Right lobe of liver (tissue), 6 donors: Measurements from ENCODE around the gene EHF. TPM values are rescaled to one million over a fixed set of nuclear protein-coding genes. Genes with fewer than 3 reads are reported as not detected.

Experiments
- ATAC-seq, 4 donors: fragments of 200-7000 bp; cut with Tn5 transposase; one replicate each; pipeline ENCODE4 v1.9.1; 2020; ENCODE audit warnings: mild to moderate bottlenecking in 4 of 4, moderate library complexity in 4 of 4
- DNase-seq, 3 donors: peaks; one replicate each; pipeline ENCODE4 v3.0.0-alpha.2; 2020
- H3K27ac ChIP-seq, 3 donors: fragments of 200-600 bp; one replicate each; pipeline ENCODE4 v1.8.0; 2022
- H3K27me3 ChIP-seq, 2 donors: fragments of 200-600 bp; one replicate each; pipeline ENCODE4 v1.8.0; 2022
- H3K36me3 ChIP-seq, 4 donors: fragments of 200-600 bp; sonication (generic) in 1 of 4; one replicate each; pipeline versions ENCODE4 v1.5.1 to v1.8.0; 2017 to 2022; ENCODE audit warnings: control low read depth in 1 of 4
- H3K4me1 ChIP-seq, 4 donors: fragments of 200-600 bp; sonication (generic) in 1 of 4; one replicate each; pipeline versions ENCODE4 v1.5.1 to v1.8.0; 2017 to 2022; ENCODE audit warnings: control low read depth in 1 of 4
- H3K4me3 ChIP-seq, 3 donors: fragments of 200-600 bp; one replicate each; pipeline ENCODE4 v1.8.0; 2022
- H3K9me3 ChIP-seq, 4 donors: fragments of 200-600 bp; sonication (generic) in 1 of 4; one replicate each; pipeline versions ENCODE4 v1.5.1 to v1.8.0; 2017 to 2022; ENCODE audit warnings: control low read depth in 1 of 4
- POLR2A ChIP-seq: fragments of 450-650 bp; IDR thresholded peaks from one replicate; pipeline ENCODE4 v1.6.1; 2017; ENCODE audit warnings: antibody characterized with exemption, mild to moderate bottlenecking
- WGBS: methylation state at CpG from one replicate; pipeline ENCODE4 v1.1.6; 2018; ENCODE audit warnings: low coverage, low lambda C conversion rate; ENCODE audit not compliant: insufficient coverage; ENCODE audit errors: missing lambda C conversion rate; 5-methylcytosine and 5-hydroxymethylcytosine counted together
- intact Hi-C, 2 donors: fragments of 100-400 bp; cut with DNase I; formaldehyde crosslinking; loops; one replicate each; pipeline versions ENCODE4 v1.11.2 to v1.14.1; 2022
- total RNA-seq, 6 experiments: library from RNA; depleted of rRNA in 2 of 6; stranded (reverse); fragments of >200 nt in 2 of 6; fragmentation: NEBNext Ultra II Directional in 3 of 6; extraction: Animal tissue kit (Norgen Biotek cat#: 25700) in 3 of 6; gene quantifications; one replicate each; pipeline versions ENCODE4 v1.1.0 to v1.2.4, GENCODE V29; 2016 to 2023
- TF ChIP-seq, protein P1 (sequence below), 4 donors: fragments of 200-600 bp in 3 of 4; fragments of 450-650 bp in 1 of 4; IDR thresholded peaks; one replicate each; pipeline versions ENCODE4 v1.5.1 to v1.8.0; 2016 to 2022; ENCODE audit warnings: antibody characterized with exemption in 4 of 4, mild to moderate bottlenecking in 2 of 4
- donor health status: DM: no; HTN: yes; CAD: no.
- donor health status: DM: no; HTN: no; CAD: no.
- donor health status: DM: no; HTN: no; CAD: no.
- donor health status: DM: no; HTN: yes; CAD: no.
- donor health status: DM: no; HTN: yes; CAD: no.

EHF gene
- total RNA-seq, 6 experiments from 2014 or later: 1.00 to 3.3 (median 1.5) TPM

DNA sequence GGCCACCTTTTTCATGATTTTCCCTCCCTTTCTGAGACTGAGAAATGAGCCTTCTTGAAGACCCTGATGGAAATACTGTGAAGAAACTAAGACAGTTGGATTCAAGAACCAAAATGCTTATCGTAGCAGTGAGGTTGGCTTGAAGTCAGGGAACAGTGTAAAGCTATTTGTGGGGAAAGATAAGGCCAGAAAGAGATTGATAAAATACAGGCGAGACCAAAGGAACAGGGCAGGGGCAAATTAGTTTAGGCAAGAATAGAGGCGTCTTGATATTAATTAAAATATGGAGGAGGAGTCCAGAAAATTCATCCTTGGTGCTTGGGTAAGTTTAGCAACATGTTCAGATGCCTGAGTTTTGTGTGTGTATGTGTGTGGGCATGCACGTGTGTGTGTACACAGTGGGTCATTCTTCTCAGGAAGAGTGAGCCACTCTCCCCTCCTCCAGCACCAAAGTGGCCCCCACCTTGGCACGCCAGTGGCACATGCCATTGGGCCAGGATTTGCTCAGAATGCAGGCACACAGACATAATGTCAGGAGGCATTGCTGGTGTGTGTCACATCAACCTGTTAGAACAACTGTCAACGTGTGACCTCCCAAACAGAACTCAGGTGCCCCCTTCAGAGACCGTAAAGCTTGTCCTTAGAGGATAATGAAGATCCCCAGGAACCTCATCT, 3.9 kb upstream of the EHF start:
- 70% methylated on average over 7 of the region's 7 CpGs for WGBS
- ATAC-seq (no peak), DNase-seq (no peak)
- Histone ChIP-seq H3K27me3 (no peaks in the 10 kb centered on the region), H3K27ac (no peak overlapping the region), H3K4me3 (no peak overlapping the region), H3K9me3 (no peaks in the 10 kb centered on the region), H3K36me3 (no peaks in the 10 kb centered on the region), H3K4me1 (no peaks in the 10 kb centered on the region)
- TF ChIP-seq POLR2A: no peak
- TF ChIP-seq, protein P1, sequence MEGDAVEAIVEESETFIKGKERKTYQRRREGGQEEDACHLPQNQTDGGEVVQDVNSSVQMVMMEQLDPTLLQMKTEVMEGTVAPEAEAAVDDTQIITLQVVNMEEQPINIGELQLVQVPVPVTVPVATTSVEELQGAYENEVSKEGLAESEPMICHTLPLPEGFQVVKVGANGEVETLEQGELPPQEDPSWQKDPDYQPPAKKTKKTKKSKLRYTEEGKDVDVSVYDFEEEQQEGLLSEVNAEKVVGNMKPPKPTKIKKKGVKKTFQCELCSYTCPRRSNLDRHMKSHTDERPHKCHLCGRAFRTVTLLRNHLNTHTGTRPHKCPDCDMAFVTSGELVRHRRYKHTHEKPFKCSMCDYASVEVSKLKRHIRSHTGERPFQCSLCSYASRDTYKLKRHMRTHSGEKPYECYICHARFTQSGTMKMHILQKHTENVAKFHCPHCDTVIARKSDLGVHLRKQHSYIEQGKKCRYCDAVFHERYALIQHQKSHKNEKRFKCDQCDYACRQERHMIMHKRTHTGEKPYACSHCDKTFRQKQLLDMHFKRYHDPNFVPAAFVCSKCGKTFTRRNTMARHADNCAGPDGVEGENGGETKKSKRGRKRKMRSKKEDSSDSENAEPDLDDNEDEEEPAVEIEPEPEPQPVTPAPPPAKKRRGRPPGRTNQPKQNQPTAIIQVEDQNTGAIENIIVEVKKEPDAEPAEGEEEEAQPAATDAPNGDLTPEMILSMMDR (IDR thresholded peaks at IDR 0.05): no peak
- intact Hi-C loops: no loop called here

DNA sequence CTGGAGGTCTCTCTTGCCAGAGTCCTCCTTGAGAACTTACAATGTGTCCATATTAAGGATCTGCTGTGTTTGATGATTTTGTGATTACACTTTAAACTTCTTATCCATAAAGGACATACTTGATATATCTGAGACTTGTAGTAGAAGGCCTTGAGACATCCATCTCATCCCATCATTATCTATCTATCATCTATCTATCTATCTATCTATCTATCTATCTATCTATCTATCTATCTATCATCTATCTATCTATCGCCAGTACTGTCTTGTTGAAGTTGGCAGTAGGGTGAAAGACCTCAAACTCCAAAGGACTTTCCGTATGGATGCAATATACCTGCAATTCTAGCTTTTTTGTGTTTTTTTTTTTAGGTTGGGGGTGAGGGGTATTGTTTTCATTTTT, 2.5 kb upstream of the EHF start:
- Histone ChIP-seq H3K4me1 (no peaks in the 10 kb centered on the region), H3K9me3 (no peaks in the 10 kb centered on the region), H3K4me3 (no peak overlapping the region), H3K36me3 (no peaks in the 10 kb centered on the region), H3K27me3 (no peaks in the 10 kb centered on the region), H3K27ac (no peak overlapping the region)
- DNase-seq: no peak
- intact Hi-C loops: no loop called here
- 91% methylated on average over 2 of the region's 2 CpGs for WGBS
- no peak for ATAC-seq
- TF ChIP-seq POLR2A: no peak
- TF ChIP-seq, protein P1 (IDR thresholded peaks at IDR 0.05): no peak

DNA sequence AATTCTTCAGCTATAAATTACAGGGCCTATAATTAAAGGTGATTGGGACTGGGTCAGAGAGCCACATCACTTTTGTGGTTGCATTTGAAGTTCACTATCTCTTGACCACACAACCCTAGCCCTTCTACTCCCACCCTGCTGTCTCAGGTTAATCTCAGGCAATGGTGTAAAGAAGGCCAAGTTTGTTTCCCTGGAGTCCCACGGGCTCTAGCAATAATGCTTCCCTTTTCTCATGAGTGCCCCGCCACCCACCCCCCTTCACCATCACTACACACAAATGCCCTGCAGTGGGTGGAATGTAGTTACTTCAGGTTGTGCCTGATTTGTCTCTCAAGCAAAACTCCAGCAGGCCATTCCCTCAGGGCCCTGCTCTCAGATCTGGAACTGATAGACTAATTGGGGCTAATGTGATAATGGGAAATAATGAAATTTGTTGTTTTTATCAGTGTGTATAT, 1.8 kb upstream of the EHF start:
- no peak for TF ChIP-seq POLR2A
- TF ChIP-seq, protein P1 (IDR thresholded peaks at IDR 0.05): no peak
- DNase-seq (no peak), ATAC-seq (no peak)
- no peak overlapping the region for H3K27ac ChIP-seq
- no peak overlapping the region for H3K4me3 ChIP-seq
- 67% methylated on average over 1 of the region's 2 CpGs for WGBS
- no peaks in the 10 kb centered on the region for H3K27me3 ChIP-seq
- intact Hi-C loops: no loop called here
- H3K4me1 ChIP-seq: no peaks in the 10 kb centered on the region
- H3K36me3 ChIP-seq: no peaks in the 10 kb centered on the region
- H3K9me3 ChIP-seq: no peaks in the 10 kb centered on the region

DNA sequence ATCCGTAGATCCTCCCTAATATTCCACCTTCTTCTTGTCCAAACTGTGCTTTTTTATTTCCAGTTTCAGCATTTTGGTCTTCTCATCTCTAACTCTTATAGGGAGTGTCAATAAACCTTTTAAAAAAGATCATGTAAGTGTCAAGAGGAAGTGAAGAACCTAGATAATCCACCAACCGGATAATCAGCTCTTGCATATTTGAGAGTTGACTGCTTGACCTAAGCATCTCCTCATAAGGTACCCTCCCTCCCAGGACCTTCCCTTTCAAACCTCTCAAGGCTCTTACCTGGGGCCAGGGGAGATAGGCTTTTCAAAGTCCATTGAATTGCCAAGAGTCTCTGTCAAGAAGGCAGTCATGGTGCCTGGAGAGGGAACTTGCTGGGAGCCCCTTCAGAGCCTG, 691 bp upstream of the EHF start:
- Histone ChIP-seq H3K27me3 (no peaks in the 10 kb centered on the region), H3K4me3 (no peak overlapping the region), H3K27ac (no peak overlapping the region), H3K9me3 (no peaks in the 10 kb centered on the region), H3K36me3 (no peaks in the 10 kb centered on the region), H3K4me1 (no peaks in the 10 kb centered on the region)
- WGBS: 54% methylated on average over 2 of the region's 2 CpGs
- no peak for TF ChIP-seq POLR2A
- TF ChIP-seq, protein P1 (IDR thresholded peaks at IDR 0.05): no peak
- ATAC-seq: no peak
- DNase-seq: no peak
- intact Hi-C loops: no loop called here

DNA sequence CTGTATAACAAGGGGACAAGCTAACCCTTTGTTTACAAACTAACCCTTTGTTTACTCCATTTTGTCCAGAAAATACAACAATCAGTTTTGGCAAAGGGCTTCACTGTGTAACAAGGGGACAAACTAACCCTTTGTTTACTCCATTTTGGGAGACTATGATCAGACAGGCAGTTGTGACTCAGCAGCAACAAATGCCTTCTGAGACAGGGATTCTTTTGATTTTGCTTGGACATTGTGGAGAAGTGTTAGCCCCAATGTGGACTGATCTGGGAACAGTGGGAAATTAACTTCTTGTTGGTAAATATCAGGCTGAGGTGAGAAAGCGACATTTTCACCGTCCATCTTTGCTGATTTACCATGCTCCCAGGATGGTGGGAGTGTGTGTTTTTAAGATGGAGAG, 983 bp downstream of the EHF start:
- ATAC-seq: no peak
- WGBS: 71% methylated on average over 2 of the region's 2 CpGs

More for the DNA sequence above, 983 bp downstream of the EHF start:
- Histone ChIP-seq H3K27ac (no peak overlapping the region), H3K36me3 (no peaks in the 10 kb centered on the region), H3K4me1 (no peaks in the 10 kb centered on the region), H3K27me3 (no peaks in the 10 kb centered on the region), H3K4me3 (no peak overlapping the region), H3K9me3 (no peaks in the 10 kb centered on the region)
- intact Hi-C loops: no loop called here
- DNase-seq: no peak
- TF ChIP-seq, protein P1 (IDR thresholded peaks at IDR 0.05): no peak
- no peak for TF ChIP-seq POLR2A
